IMR-90 (cell line): ENCODE data around the gene GALNT16. TPM values are rescaled to one million over a fixed set of nuclear protein-coding genes. Genes with fewer than 3 reads are reported as not detected.

Experiments used
- ATAC-seq: fragments of 200-7000 bp; cut with Tn5 transposase; 2 replicates; pipeline ENCODE4 v1.9.1; 2020; ENCODE audit warnings: low read depth, mild to moderate bottlenecking, moderate library complexity
- BruUV-seq: library from RNA; stranded (reverse); fragments of 400-500 nt; replicated peaks from 2 replicates; lab custom pipeline; 2021; lab: Mats Ljungman, UMichigan
- CTCF ChIA-PET: fragments of 300-600 bp; formaldehyde crosslinking; extraction: SDS; loops from one replicate; lab custom pipeline; 2021; ENCODE audit warnings: antibody characterized with exemption; lab: Yijun Ruan, JAX
- POLR2A ChIA-PET: fragments of 300-600 bp; sonication (Branson Sonifier 250); formaldehyde crosslinking; loops from one replicate; lab custom pipeline; 2022; ENCODE audit warnings: antibody characterized with exemption; ENCODE audit not compliant: unreplicated experiment; lab: Charles Lee
- DNase-seq: peaks from one replicate; pipeline ENCODE4 v3.0.0; 2013
- H2AFZ ChIP-seq: replicated peaks from 2 replicates; pipeline ENCODE3; 2013; ENCODE audit warnings: low read length, mild to moderate bottlenecking; ENCODE audit not compliant: poor library complexity
- H2AK5ac ChIP-seq: 2 replicates; pipeline ENCODE4 v1.6.1; 2013; ENCODE audit warnings: low read depth, low read length, inconsistent platforms
- H2AK9ac ChIP-seq: replicated peaks from 2 replicates; pipeline ENCODE3; 2013; ENCODE audit warnings: mild to moderate bottlenecking, low read depth, low read length, moderate library complexity; ENCODE audit not compliant: poor library complexity
- H2BK120ac ChIP-seq: 2 replicates; pipeline ENCODE4 v1.6.1; 2013; ENCODE audit warnings: low read depth, low read length, inconsistent platforms
- H2BK15ac ChIP-seq: 3 replicates; pipeline ENCODE4 v1.6.1; 2013; ENCODE audit warnings: low read depth, low read length, inconsistent platforms
- H2BK20ac ChIP-seq: 2 replicates; pipeline ENCODE4 v1.6.1; 2013; ENCODE audit warnings: low read depth, mild to moderate bottlenecking, inconsistent platforms, low read length, moderate library complexity
- H2BK5ac ChIP-seq: 2 replicates; pipeline ENCODE4 v1.6.1; 2013; ENCODE audit warnings: mild to moderate bottlenecking, low read depth, low read length, inconsistent platforms; ENCODE audit not compliant: poor library complexity, severe bottlenecking
- H3K14ac ChIP-seq: replicated peaks from 2 replicates; pipeline ENCODE4 v1.6.1; 2013; ENCODE audit warnings: low read depth, low read length, inconsistent platforms
- H3K18ac ChIP-seq: 2 replicates; pipeline ENCODE4 v1.6.1; 2013; ENCODE audit warnings: low read depth, low read length, control low read depth
- H3K23ac ChIP-seq: 2 replicates; pipeline ENCODE4 v1.6.1; 2013; ENCODE audit warnings: low read depth, low read length, inconsistent platforms
- H3K27ac ChIP-seq: 2 replicates; pipeline ENCODE4 v1.5.1; 2013; ENCODE audit warnings: mild to moderate bottlenecking, control low read depth, low read length; ENCODE audit not compliant: insufficient read depth
- H3K27me3 ChIP-seq: 2 replicates; pipeline ENCODE4 v1.6.1; 2013; ENCODE audit warnings: low read length; ENCODE audit not compliant: control insufficient read depth, insufficient read depth
- H3K36me3 ChIP-seq: 2 replicates; pipeline ENCODE4 v1.6.1; 2013; ENCODE audit warnings: low read length, mixed read lengths; ENCODE audit not compliant: control insufficient read depth, insufficient read depth
- H3K4ac ChIP-seq: 2 replicates; pipeline ENCODE4 v1.6.1; 2013; ENCODE audit warnings: low read depth, low read length, inconsistent platforms
- H3K4me1 ChIP-seq: 2 replicates; pipeline ENCODE4 v1.6.1; 2013; ENCODE audit warnings: low read length, mixed read lengths; ENCODE audit not compliant: control insufficient read depth, insufficient read depth
- H3K4me2 ChIP-seq: 2 replicates; pipeline ENCODE4 v1.6.1; 2013; ENCODE audit warnings: low read depth, mild to moderate bottlenecking, control low read depth, low read length, moderate library complexity
- H3K4me3 ChIP-seq: 2 replicates; pipeline ENCODE4 v1.5.1; 2013; ENCODE audit warnings: low read depth, mild to moderate bottlenecking, control low read depth, low read length, moderate library complexity; ENCODE audit not compliant: insufficient read depth
- H3K56ac ChIP-seq: 2 replicates; pipeline ENCODE4 v1.6.1; 2013; ENCODE audit warnings: low read length, inconsistent platforms; ENCODE audit not compliant: insufficient read depth; ENCODE audit errors: extremely low read depth
- H3K79me1 ChIP-seq, 2 experiments: 2 replicates each; pipeline ENCODE4 v1.6.1; 2013; ENCODE audit warnings: low read length in 2 of 2, inconsistent platforms in 1 of 2, low read depth in 1 of 2
- H3K9ac ChIP-seq: 2 replicates; pipeline ENCODE4 v1.6.1; 2013; ENCODE audit warnings: low read depth, low read length, control low read depth
- H3K9me1 ChIP-seq: 2 replicates; pipeline ENCODE4 v1.6.1; 2013; ENCODE audit warnings: low read length, inconsistent platforms; ENCODE audit not compliant: insufficient read depth
- H3K9me3 ChIP-seq: 2 replicates; pipeline ENCODE4 v1.6.1; 2013; ENCODE audit warnings: low read length; ENCODE audit not compliant: control insufficient read depth, insufficient read depth
- H4K20me1 ChIP-seq: 2 replicates; pipeline ENCODE4 v1.6.1; 2013; ENCODE audit warnings: low read length, inconsistent platforms; ENCODE audit not compliant: insufficient read depth
- H4K5ac ChIP-seq: 2 replicates; pipeline ENCODE4 v1.6.1; 2013; ENCODE audit warnings: mild to moderate bottlenecking, low read depth, low read length, control low read depth
- H4K8ac ChIP-seq, 2 experiments: 2 replicates each; pipeline ENCODE4 v1.6.1; 2013; ENCODE audit warnings: low read depth in 2 of 2, low read length in 2 of 2, control low read depth in 1 of 2, inconsistent platforms in 1 of 2
- H4K91ac ChIP-seq: 2 replicates; pipeline ENCODE4 v1.6.1; 2013; ENCODE audit warnings: low read depth, low read length, inconsistent platforms; ENCODE audit not compliant: insufficient read depth
- BHLHE40 ChIP-seq: fragments of 150-350 bp; IDR thresholded peaks from 2 replicates; pipeline ENCODE4 v1.6.1; 2016; ENCODE audit warnings: mild to moderate bottlenecking, low read depth, low read length
- CEBPB ChIP-seq: IDR thresholded peaks from 2 replicates; pipeline ENCODE4 v1.6.1; 2012; ENCODE audit warnings: low read depth, low read length, improper control_type of control experiment
- CHD1 ChIP-seq: IDR thresholded peaks from 2 replicates; pipeline ENCODE4 v1.6.1; 2012; ENCODE audit warnings: low read depth, low read length, improper control_type of control experiment
- ELK1 ChIP-seq: fragments of 150-350 bp; IDR thresholded peaks from 2 replicates; pipeline ENCODE4 v1.6.1; 2016; ENCODE audit warnings: low read depth, mild to moderate bottlenecking, low read length, moderate library complexity, borderline replicate concordance
- MXI1 ChIP-seq: IDR thresholded peaks from 2 replicates; pipeline ENCODE4 v1.6.1; 2012; ENCODE audit warnings: low read depth, mild to moderate bottlenecking, low read length, moderate library complexity, borderline replicate concordance
- NFE2L2 ChIP-seq: fragments of 150-350 bp; IDR thresholded peaks from 2 replicates; pipeline ENCODE4 v1.6.1; 2016; ENCODE audit warnings: low read depth, mild to moderate bottlenecking, low read length
- RAD21 ChIP-seq: IDR thresholded peaks from 2 replicates; pipeline ENCODE4 v1.6.1; 2012; ENCODE audit warnings: low read length, improper control_type of control experiment
- RFX5 ChIP-seq: IDR thresholded peaks from 2 replicates; pipeline ENCODE4 v1.8.0; 2012; ENCODE audit warnings: low read depth, mild to moderate bottlenecking, low read length, moderate library complexity
- SMC3 ChIP-seq: fragments of 150-350 bp; IDR thresholded peaks from 2 replicates; pipeline ENCODE4 v1.6.1; 2016; ENCODE audit warnings: low read depth, mild to moderate bottlenecking, antibody characterized with exemption, low read length, moderate library complexity
- WGBS, 2 experiments: methylation state at CpG; one replicate each; pipeline versions ENCODE4 v1.1.5 to v1.1.7; 2013; ENCODE audit warnings: missing lambda C conversion rate in 2 of 2; ENCODE audit not compliant: insufficient read length in 1 of 2; ENCODE audit errors: extremely low coverage in 2 of 2; 5-methylcytosine and 5-hydroxymethylcytosine counted together
- dilution Hi-C: fragments of 300-500 bp; cut with HindIII; formaldehyde crosslinking; loops from one replicate; pipeline ENCODE4 v1.14.3; 2018; ENCODE audit warnings: low sequenced_read_pairs; ENCODE audit not compliant: unreplicated experiment
- in situ Hi-C: fragments of 300-500 bp; cut with MboI; formaldehyde crosslinking; loops from 3 replicates; pipeline ENCODE4 v1.14.3; 2019; ENCODE audit warnings: low sequenced_read_pairs, inconsistent platforms, mixed read lengths
- intact Hi-C: fragments of 100-400 bp; cut with micrococcal nuclease; formaldehyde crosslinking; loops from 2 replicates; pipeline ENCODE4 v1.10.0; 2022
- polyA plus RNA-seq, 3 experiments: library from polyadenylated mRNA; depleted of rRNA; stranded (reverse); fragments of >200 nt; gene quantifications; 2 replicates each; pipeline ENCODE4 v1.2.3, GENCODE V29; 2012; ENCODE audit warnings: low replicate concordance in 1 of 3
- total RNA-seq: library from RNA; depleted of rRNA; stranded (reverse); fragments of >200 nt; gene quantifications from 2 replicates; pipeline ENCODE4 v1.2.3, GENCODE V29; 2012
- TF ChIP-seq, protein P1 (sequence below): conservative IDR thresholded peaks from 2 replicates; pipeline ENCODE4 v1.5.1; 2012; ENCODE audit warnings: mild to moderate bottlenecking, low read depth, low read length, improper control_type of control experiment
- TF ChIP-seq, protein P2 (sequence below): fragments of 150-350 bp; IDR thresholded peaks from 2 replicates; pipeline ENCODE4 v1.6.1; 2017; ENCODE audit warnings: mild to moderate bottlenecking, antibody characterized with exemption, low read length, low read depth

The GALNT16 gene
- total and polyA plus RNA-seq, 2 of the 4 experiments (the other 2 are of a cell fraction): 0.36 to 1.5 TPM

DNA sequence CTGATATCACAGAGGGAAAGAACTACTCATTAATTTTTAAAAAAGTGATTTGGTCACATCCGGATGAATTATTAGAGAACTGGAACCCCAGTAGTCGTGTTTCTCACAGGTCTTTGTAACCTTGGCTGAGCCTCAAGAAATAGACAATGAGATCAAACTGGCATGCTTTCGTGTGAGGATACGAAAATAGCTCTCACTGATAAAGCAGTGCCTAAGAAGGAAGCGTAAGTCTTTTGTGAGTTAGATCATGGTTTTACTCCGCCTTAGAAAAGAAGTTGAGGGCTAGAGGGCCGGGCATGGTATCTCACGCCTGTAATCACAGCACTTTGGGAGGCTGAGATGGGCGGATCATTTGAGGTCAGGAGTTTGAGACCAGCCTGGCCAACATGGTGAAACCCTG is 33.8 kb upstream of the GALNT16 start:
- no TSS peak for BruUV-seq
- peaks cover 7% of the 10 kb centered on the region for H3K36me3 ChIP-seq
- no peak overlapping the region for H3K9ac ChIP-seq
- ATAC-seq: no peak
- H3K4ac ChIP-seq: no peak overlapping the region
- H3K14ac ChIP-seq: no peak overlapping the region
- H3K18ac ChIP-seq: no peak overlapping the region
- H3K79me1 ChIP-seq: no peaks in the 10 kb centered on the region
- intact Hi-C loops: no loop called here
- no peak overlapping the region for H4K8ac ChIP-seq
- no peaks in the 10 kb centered on the region for H4K20me1 ChIP-seq
- H2BK20ac ChIP-seq: no peak overlapping the region
- in situ Hi-C loops: no loop called here
- TF ChIP-seq, protein P1, sequence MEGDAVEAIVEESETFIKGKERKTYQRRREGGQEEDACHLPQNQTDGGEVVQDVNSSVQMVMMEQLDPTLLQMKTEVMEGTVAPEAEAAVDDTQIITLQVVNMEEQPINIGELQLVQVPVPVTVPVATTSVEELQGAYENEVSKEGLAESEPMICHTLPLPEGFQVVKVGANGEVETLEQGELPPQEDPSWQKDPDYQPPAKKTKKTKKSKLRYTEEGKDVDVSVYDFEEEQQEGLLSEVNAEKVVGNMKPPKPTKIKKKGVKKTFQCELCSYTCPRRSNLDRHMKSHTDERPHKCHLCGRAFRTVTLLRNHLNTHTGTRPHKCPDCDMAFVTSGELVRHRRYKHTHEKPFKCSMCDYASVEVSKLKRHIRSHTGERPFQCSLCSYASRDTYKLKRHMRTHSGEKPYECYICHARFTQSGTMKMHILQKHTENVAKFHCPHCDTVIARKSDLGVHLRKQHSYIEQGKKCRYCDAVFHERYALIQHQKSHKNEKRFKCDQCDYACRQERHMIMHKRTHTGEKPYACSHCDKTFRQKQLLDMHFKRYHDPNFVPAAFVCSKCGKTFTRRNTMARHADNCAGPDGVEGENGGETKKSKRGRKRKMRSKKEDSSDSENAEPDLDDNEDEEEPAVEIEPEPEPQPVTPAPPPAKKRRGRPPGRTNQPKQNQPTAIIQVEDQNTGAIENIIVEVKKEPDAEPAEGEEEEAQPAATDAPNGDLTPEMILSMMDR: no peak
- TF ChIP-seq BHLHE40 (no peak), NFE2L2 (no peak), RAD21 (no peak), RFX5 (no peak), MXI1 (no peak), SMC3 (no peak), CEBPB (no peak), CHD1 (no peak), ELK1 (no peak)
- TF ChIP-seq, protein P2, sequence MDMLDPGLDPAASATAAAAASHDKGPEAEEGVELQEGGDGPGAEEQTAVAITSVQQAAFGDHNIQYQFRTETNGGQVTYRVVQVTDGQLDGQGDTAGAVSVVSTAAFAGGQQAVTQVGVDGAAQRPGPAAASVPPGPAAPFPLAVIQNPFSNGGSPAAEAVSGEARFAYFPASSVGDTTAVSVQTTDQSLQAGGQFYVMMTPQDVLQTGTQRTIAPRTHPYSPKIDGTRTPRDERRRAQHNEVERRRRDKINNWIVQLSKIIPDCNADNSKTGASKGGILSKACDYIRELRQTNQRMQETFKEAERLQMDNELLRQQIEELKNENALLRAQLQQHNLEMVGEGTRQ: no peak
- no peak overlapping the region for H3K56ac ChIP-seq
- H3K4me3 ChIP-seq: no peak overlapping the region
- no peak overlapping the region for H2AK5ac ChIP-seq
- H3K27ac ChIP-seq: no peak overlapping the region
- H2AFZ ChIP-seq: no peak overlapping the region
- no peak overlapping the region for H3K23ac ChIP-seq
- no peak overlapping the region for H2BK120ac ChIP-seq
- no peaks in the 10 kb centered on the region; the same call in none of the 2 replicates for H3K4me1 ChIP-seq
- H4K91ac ChIP-seq: no peak overlapping the region
- no peak overlapping the region for H4K5ac ChIP-seq
- no peaks in the 10 kb centered on the region for H3K9me3 ChIP-seq
- no peak overlapping the region for H2AK9ac ChIP-seq
- H2BK5ac ChIP-seq: no peak overlapping the region
- H3K4me2 ChIP-seq: no peak overlapping the region
- no peaks in the 10 kb centered on the region for H3K9me1 ChIP-seq
- H3K27me3 ChIP-seq: no peaks in the 10 kb centered on the region
- DNase-seq: no peak
- dilution Hi-C loops: no loop called here
- CTCF ChIA-PET: interaction anchor here (0.6 to 1.3 kb wide), 2 partner anchors 62 to 364 kb away, joined by 3 read pairs; no protein-coding TSS in a partner anchor
- no peak overlapping the region for H2BK15ac ChIP-seq
- POLR2A ChIA-PET: interaction anchor here (0.7 kb wide), 1 partner anchor 250 kb away, joined by 12 read pairs; no protein-coding TSS in a partner anchor
- WGBS, 2 experiments: no CpG with 5 or more reads among the region's 9 CpGs
